Transverse colon (tissue), 4 donors: ENCODE data around the gene GADL1.

Experiments
- POLR2A ChIP-seq: fragments of 450-650 bp; IDR thresholded peaks from one replicate; pipeline ENCODE4 v1.6.1; 2016; ENCODE audit warnings: antibody characterized with exemption, mild to moderate bottlenecking, moderate library complexity
- POLR2AphosphoS5 ChIP-seq, 3 donors: sonication (generic); formaldehyde crosslinking; IDR thresholded peaks; one replicate each; pipeline ENCODE4 v1.6.1; 2016; ENCODE audit warnings: antibody characterized with exemption in 3 of 3
- TF ChIP-seq, protein P1 (sequence below), 5 experiments: fragments of 200-600 bp in 3 of 5; fragments of 450-650 bp in 2 of 5; sonication (generic) in 3 of 5; IDR thresholded peaks; 1 replicate in 2 of 5; 2 replicates in 3 of 5; pipeline ENCODE4 v1.5.1; 2016 to 2017; ENCODE audit warnings: antibody characterized with exemption in 5 of 5, inconsistent platforms in 3 of 5, mild to moderate bottlenecking in 2 of 5, moderate library complexity in 1 of 5

DNA sequence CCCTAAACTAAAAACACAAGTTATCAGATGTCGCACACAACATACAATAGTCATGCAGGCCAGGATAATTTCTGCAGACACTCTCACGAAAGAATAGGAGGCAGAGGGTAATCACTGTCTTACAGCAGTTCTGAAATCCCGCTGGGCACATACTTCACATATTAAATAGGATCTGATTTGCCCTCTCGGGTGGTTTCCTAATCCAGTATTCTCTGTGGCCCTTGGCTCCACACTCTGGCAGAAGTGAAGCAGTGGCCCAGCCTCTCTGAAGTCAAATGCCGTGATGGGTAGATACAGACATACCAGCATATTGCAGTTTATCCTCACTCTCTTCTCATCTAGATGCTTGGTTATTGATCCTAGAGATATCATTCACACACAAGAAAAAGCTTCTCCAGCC lies 19.0 kb downstream of the GADL1 start:
- TF ChIP-seq, protein P1, sequence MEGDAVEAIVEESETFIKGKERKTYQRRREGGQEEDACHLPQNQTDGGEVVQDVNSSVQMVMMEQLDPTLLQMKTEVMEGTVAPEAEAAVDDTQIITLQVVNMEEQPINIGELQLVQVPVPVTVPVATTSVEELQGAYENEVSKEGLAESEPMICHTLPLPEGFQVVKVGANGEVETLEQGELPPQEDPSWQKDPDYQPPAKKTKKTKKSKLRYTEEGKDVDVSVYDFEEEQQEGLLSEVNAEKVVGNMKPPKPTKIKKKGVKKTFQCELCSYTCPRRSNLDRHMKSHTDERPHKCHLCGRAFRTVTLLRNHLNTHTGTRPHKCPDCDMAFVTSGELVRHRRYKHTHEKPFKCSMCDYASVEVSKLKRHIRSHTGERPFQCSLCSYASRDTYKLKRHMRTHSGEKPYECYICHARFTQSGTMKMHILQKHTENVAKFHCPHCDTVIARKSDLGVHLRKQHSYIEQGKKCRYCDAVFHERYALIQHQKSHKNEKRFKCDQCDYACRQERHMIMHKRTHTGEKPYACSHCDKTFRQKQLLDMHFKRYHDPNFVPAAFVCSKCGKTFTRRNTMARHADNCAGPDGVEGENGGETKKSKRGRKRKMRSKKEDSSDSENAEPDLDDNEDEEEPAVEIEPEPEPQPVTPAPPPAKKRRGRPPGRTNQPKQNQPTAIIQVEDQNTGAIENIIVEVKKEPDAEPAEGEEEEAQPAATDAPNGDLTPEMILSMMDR (IDR thresholded peaks at IDR 0.05), result no peak
- TF ChIP-seq POLR2AphosphoS5 (IDR thresholded peaks at IDR 0.05), result no peak
- TF ChIP-seq POLR2A, result no peak
